OCI-LY3 (cell line): ENCODE measurements around the gene PDLIM5.

Source experiments
- EZH2phosphoT487 ChIP-seq: fragments of 200-600 bp; shearing (Covaris generic); IDR thresholded peaks from 2 replicates; pipeline ENCODE4 v1.6.1; 2018; ENCODE audit warnings: antibody characterized with exemption, mixed run types, low read depth
- TF ChIP-seq, protein P1 (sequence below): fragments of 200-600, 300-600 bp; sonication (generic); IDR thresholded peaks from 2 replicates; pipeline ENCODE4 v1.5.1; 2014; ENCODE audit warnings: antibody characterized with exemption, low read length, low read depth

- TF ChIP-seq, protein P1, sequence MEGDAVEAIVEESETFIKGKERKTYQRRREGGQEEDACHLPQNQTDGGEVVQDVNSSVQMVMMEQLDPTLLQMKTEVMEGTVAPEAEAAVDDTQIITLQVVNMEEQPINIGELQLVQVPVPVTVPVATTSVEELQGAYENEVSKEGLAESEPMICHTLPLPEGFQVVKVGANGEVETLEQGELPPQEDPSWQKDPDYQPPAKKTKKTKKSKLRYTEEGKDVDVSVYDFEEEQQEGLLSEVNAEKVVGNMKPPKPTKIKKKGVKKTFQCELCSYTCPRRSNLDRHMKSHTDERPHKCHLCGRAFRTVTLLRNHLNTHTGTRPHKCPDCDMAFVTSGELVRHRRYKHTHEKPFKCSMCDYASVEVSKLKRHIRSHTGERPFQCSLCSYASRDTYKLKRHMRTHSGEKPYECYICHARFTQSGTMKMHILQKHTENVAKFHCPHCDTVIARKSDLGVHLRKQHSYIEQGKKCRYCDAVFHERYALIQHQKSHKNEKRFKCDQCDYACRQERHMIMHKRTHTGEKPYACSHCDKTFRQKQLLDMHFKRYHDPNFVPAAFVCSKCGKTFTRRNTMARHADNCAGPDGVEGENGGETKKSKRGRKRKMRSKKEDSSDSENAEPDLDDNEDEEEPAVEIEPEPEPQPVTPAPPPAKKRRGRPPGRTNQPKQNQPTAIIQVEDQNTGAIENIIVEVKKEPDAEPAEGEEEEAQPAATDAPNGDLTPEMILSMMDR, result no peak
- no peak for TF ChIP-seq EZH2phosphoT487
Observed at GRCh38 chr4:94428884-94429283, 22.9 kb upstream of the PDLIM5 start.
